PC-3 (cell line): ENCODE results near the gene NAT9. TPM values are rescaled to one million over a fixed set of nuclear protein-coding genes. Genes with fewer than 3 reads are reported as not detected.

ENCODE experiments used
- ATAC-seq: fragments of 200-7000 bp; cut with Tn5 transposase; 2 replicates; pipeline ENCODE4 v1.9.1; 2020; ENCODE audit warnings: mild to moderate bottlenecking, moderate library complexity
- BruUV-seq: library from RNA; stranded (reverse); fragments of 400-500 nt; replicated peaks from 2 replicates; lab custom pipeline; 2021; lab: Mats Ljungman, UMichigan
- CTCF ChIA-PET: fragments of 300-600 bp; sonication (Branson Sonifier 250); formaldehyde crosslinking; loops from one replicate; lab custom pipeline; 2022; ENCODE audit warnings: antibody characterized with exemption; lab: Charles Lee
- POLR2A ChIA-PET: fragments of 300-600 bp; sonication (Branson Sonifier 250); formaldehyde crosslinking; loops from one replicate; lab custom pipeline; 2022; ENCODE audit warnings: antibody characterized with exemption; ENCODE audit not compliant: unreplicated experiment; lab: Charles Lee
- DNase-seq: peaks from one replicate; pipeline ENCODE4 v3.0.0-alpha.2; 2015
- H2AFZ ChIP-seq: fragments of 300-600 bp; sonication (generic); 2 replicates; pipeline ENCODE4 v1.6.0; 2016; ENCODE audit warnings: antibody characterized with exemption, low read length
- H3F3A ChIP-seq: fragments of 300-600 bp; sonication (generic); one replicate; pipeline ENCODE4 v1.6.0; 2017; ENCODE audit warnings: antibody characterized with exemption, low read length, control low read depth, mild to moderate bottlenecking; ENCODE audit not compliant: unreplicated experiment
- H3K27ac ChIP-seq: fragments of 300-600 bp; sonication (generic); 2 replicates; pipeline ENCODE4 v1.5.1; 2016; ENCODE audit warnings: mild to moderate bottlenecking, low read length
- H3K27me3 ChIP-seq: fragments of 300-600 bp; sonication (generic); 2 replicates; pipeline ENCODE4 v1.6.1; 2016; ENCODE audit warnings: low read length, mixed read lengths
- H3K36me3 ChIP-seq: fragments of 300-600 bp; sonication (generic); 2 replicates; pipeline ENCODE4 v1.6.1; 2016; ENCODE audit warnings: low read depth, mixed run types, low read length, mixed read lengths
- H3K4me1 ChIP-seq: fragments of 300-600 bp; sonication (generic); 2 replicates; pipeline ENCODE4 v1.5.1; 2016; ENCODE audit warnings: low read length; ENCODE audit not compliant: insufficient read depth
- H3K4me2 ChIP-seq: fragments of 300-600 bp; sonication (generic); 2 replicates; pipeline ENCODE4 v1.6.0; 2016; ENCODE audit warnings: low read length
- H3K4me3 ChIP-seq: fragments of 300-600 bp; sonication (generic); 2 replicates; pipeline ENCODE4 v1.5.1; 2016; ENCODE audit warnings: mild to moderate bottlenecking, low read length, mixed read lengths
- H3K79me2 ChIP-seq: fragments of 300-600 bp; sonication (generic); 2 replicates; pipeline ENCODE4 v1.6.1; 2017; ENCODE audit warnings: low read length, mixed read lengths
- H3K9ac ChIP-seq: fragments of 300-600 bp; sonication (generic); 2 replicates; pipeline ENCODE4 v1.6.0; 2016; ENCODE audit warnings: mild to moderate bottlenecking, low read length
- H3K9me2 ChIP-seq: fragments of 300-600 bp; sonication (generic); replicated peaks from 2 replicates; pipeline ENCODE4 v1.6.1; 2016; ENCODE audit warnings: mixed run types, low read length, mixed read lengths
- H3K9me3 ChIP-seq: fragments of 300-600 bp; sonication (generic); 2 replicates; pipeline ENCODE4 v1.6.1; 2016; ENCODE audit warnings: low read length, mixed read lengths
- H4K20me1 ChIP-seq: fragments of 300-600 bp; sonication (generic); 2 replicates; pipeline ENCODE4 v1.6.1; 2016; ENCODE audit warnings: low read length, mixed read lengths
- CTCF ChIP-seq: fragments of 300-600 bp; sonication (generic); conservative IDR thresholded peaks from 2 replicates; pipeline ENCODE4 v1.5.1; 2017; ENCODE audit warnings: antibody characterized with exemption, low read depth, mild to moderate bottlenecking, low read length
- EZH2 ChIP-seq: fragments of 300-600 bp; sonication (generic); IDR thresholded peaks from one replicate; pipeline ENCODE4 v1.6.1; 2017; ENCODE audit warnings: antibody characterized with exemption, mild to moderate bottlenecking, low read length; ENCODE audit not compliant: unreplicated experiment
- EZH2phosphoT487 ChIP-seq: fragments of 300-600 bp; sonication (generic); IDR thresholded peaks from 2 replicates; pipeline ENCODE4 v1.6.1; 2018; ENCODE audit warnings: mild to moderate bottlenecking, antibody characterized with exemption, low read length, borderline replicate concordance
- intact Hi-C: fragments of 100-400 bp; cut with micrococcal nuclease; formaldehyde crosslinking; loops from 2 replicates; pipeline ENCODE4 v1.9.0; 2023
- total RNA-seq: library from RNA; depleted of rRNA; stranded (reverse); fragments of >200 nt; gene quantifications from 2 replicates; pipeline ENCODE4 v1.2.3, GENCODE V29; 2014

NAT9 gene
- total RNA-seq, 1 experiment from 2014 or later, result 55.4 TPM

- no peak overlapping the region for H3K9ac ChIP-seq
- BruUV-seq, result no TSS peak
- no peaks in the 10 kb centered on the region for H3K27me3 ChIP-seq
- H3K4me3 ChIP-seq, result no peak overlapping the region
- no peaks in the 10 kb centered on the region for H3K9me2 ChIP-seq
- POLR2A ChIA-PET, result no interaction called here
- intact Hi-C loops, result no loop called here
- H3F3A ChIP-seq, result no peaks in the 10 kb centered on the region
- no peaks in the 10 kb centered on the region for H3K79me2 ChIP-seq
- H2AFZ ChIP-seq, result no peak overlapping the region
- no peaks in the 10 kb centered on the region; the same call in 1 of the 2 replicates for H3K36me3 ChIP-seq
- no peak overlapping the region for H3K27ac ChIP-seq
- no peak for TF ChIP-seq EZH2
- TF ChIP-seq CTCF, result no peak
- no peak for TF ChIP-seq EZH2phosphoT487
- H4K20me1 ChIP-seq, result no peaks in the 10 kb centered on the region
- no peak for ATAC-seq
- no peaks in the 10 kb centered on the region for H3K4me1 ChIP-seq
- H3K9me3 ChIP-seq, result no peaks in the 10 kb centered on the region
- H3K4me2 ChIP-seq, result no peak overlapping the region
- no peak for DNase-seq
- CTCF ChIA-PET, result no interaction called here
Observed at GRCh38 chr17:74803971-74804370, 27.8 kb upstream of the NAT9 start.

GRCh38 chr17:74803388-74803930, 27.3 kb upstream of the NAT9 start:
- Histone ChIP-seq H3F3A (no peaks in the 10 kb centered on the region), H2AFZ (no peak overlapping the region), H3K4me3 (no peak overlapping the region), H3K4me2 (no peak overlapping the region), H3K27ac (no peak overlapping the region), H3K36me3 (no peaks in the 10 kb centered on the region; the same call in 1 of the 2 replicates), H3K27me3 (no peaks in the 10 kb centered on the region), H3K9me2 (no peaks in the 10 kb centered on the region), H3K79me2 (no peaks in the 10 kb centered on the region), H4K20me1 (no peaks in the 10 kb centered on the region), H3K9ac (no peak overlapping the region), H3K4me1 (no peaks in the 10 kb centered on the region), H3K9me3 (no peaks in the 10 kb centered on the region)
- CTCF ChIA-PET, result no interaction called here
- intact Hi-C loops, result no loop called here
- TF ChIP-seq EZH2phosphoT487 (no peak), EZH2 (no peak), CTCF (no peak)
- ATAC-seq, result no peak
- POLR2A ChIA-PET, result no interaction called here
- no TSS peak for BruUV-seq
- no peak for DNase-seq

- no peaks in the 10 kb centered on the region; the same call in 1 of the 2 replicates for H3K36me3 ChIP-seq
- H4K20me1 ChIP-seq, result no peaks in the 10 kb centered on the region
- intact Hi-C loops, result no loop called here
- no TSS peak for BruUV-seq
- ChIA-PET CTCF (interaction anchor here (0.5 kb wide), 1 partner anchor 10 kb away, joined by 3 read pairs; no protein-coding TSS in a partner anchor), POLR2A (no interaction called here)
- H3F3A ChIP-seq, result no peaks in the 10 kb centered on the region
- ATAC-seq (no peak), DNase-seq (peak; percentile 26)
- no peak overlapping the region for H3K9ac ChIP-seq
- H3K27ac ChIP-seq, result no peak overlapping the region
- no peaks in the 10 kb centered on the region for H3K9me3 ChIP-seq
- no peaks in the 10 kb centered on the region for H3K79me2 ChIP-seq
- H2AFZ ChIP-seq, result no peak overlapping the region
- no peak overlapping the region for H3K4me2 ChIP-seq
- no peaks in the 10 kb centered on the region for H3K9me2 ChIP-seq
- H3K27me3 ChIP-seq, result no peaks in the 10 kb centered on the region
- no peaks in the 10 kb centered on the region for H3K4me1 ChIP-seq
- TF ChIP-seq EZH2phosphoT487 (no peak), CTCF (no peak), EZH2 (no peak)
- no peak overlapping the region for H3K4me3 ChIP-seq
Observed at GRCh38 chr17:74801896-74802295, 25.8 kb upstream of the NAT9 start.
